DMS53 treated with DMSO at 0.1 percent for 48 hours (cell line): Measurements from ENCODE around the gene GPRC5D.

Experiments
- DNase-seq: peaks from one replicate; lab custom pipeline; 2025; ENCODE audit not compliant: unreplicated experiment; lab: John Stamatoyannopoulos, UW

The GPRC5D gene

DNA sequence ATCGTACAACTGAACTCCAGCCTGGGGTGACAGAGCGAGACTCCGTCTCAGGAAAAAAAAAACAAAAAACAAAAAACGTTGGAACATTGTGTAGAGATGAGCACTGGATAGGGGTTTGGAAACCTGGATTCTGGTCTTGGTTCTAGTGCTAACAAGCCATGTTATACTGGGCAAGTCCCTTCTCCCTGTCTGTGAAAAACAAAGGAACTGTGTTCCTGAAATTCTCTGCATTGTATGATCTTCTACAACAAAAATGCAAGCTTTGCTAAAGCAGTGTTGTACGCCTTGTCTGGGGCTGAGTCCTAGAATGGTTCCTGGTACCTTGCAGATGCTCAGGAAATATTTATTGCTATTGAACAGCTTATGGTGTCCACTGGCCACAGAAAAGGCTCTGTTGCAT lies 13.4 kb downstream of the GPRC5D start:
- DNase-seq = no peak

DNA sequence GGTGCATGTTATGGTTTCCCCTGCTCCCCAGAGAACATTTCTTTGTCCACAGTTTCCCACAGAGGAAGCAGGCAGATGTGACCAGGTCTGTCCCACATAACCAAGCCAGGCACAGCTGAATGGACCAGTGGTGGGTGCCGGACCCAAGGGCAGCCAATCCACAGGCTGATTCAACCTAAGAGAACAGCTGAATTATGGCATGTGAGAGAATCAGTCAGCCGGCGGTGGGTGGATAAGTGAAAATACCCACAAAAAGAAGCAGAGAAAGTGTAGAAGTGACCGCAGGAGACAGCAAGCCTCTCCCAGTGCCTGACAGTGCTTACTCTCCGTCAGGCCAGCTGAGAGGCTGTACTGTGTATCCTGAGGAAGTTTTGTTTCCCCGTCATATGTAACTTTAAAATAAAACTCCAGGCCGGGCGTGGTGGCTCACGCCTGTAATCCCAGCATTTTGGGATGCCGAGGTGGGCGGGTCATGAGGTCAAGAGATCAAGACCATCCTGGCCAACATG lies 14.9 kb downstream of the GPRC5D start:
- no peak for DNase-seq

DNA sequence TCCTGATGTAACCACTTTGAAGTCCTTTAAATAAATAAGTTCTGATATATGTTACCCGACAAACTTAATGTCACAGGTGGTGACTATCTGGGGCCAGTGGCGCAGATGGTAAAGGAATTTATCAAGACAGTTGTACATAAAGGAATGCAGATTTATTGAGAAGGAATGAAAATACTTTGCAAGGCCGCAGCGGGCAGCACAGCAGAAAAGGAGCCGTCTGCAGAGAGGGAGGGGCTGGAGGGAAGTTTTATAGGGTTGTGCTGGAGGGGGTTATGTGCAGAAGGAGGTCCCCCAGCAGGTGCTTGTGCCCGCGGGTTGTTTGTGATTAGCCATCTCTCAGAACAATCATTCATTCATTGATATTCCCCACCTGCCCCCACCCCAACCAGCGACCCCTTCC lies 17.4 kb downstream of the GPRC5D start:
- no peak for DNase-seq

DNA sequence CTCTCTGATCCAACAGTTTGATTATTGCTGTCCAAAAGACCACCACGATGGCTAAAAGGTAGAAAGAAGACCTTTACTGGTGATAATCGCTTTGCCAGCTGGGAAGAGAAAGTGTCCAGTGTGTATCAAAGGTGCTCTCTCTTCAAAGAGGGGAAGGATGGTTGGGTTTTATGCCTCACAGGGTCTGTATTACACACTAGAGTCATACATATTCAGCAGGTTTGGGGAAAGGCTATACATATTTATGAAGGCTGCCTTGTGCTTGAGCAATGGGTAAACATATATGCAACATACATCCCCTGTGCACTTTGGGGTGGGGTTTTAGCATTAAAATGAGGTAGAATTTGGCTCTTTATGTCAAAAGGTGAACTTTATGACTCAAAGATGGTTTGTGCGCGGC lies 18.2 kb downstream of the GPRC5D start:
- DNase-seq = no peak

DNA sequence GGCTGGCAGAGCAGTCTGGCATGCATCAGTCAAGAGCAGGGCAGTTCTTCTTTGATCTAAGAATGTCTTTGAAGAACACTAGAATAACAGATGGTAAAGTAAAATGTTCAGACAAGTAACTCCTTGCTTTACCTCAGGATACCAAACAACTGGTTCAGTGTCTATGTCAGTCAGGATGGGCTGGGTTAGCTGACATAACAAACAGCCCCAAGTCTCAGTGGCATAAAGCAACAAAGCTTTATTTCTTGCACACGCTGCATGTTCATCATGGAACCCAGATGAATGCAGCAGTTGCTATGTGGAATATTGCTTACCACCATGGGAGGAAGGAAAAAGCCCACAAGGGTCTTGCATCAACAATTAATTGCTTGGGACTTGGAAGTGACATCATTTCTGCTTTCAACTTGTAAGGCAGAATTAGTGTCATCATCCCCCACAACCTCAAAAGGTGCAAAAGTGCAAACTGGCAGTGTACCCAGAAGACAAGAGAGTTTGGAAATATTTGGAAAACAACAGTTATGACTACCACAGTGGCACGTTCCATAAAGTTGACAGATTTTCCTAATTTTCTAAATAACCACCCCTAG lies 21.2 kb downstream of the GPRC5D start:
- no peak for DNase-seq

DNA sequence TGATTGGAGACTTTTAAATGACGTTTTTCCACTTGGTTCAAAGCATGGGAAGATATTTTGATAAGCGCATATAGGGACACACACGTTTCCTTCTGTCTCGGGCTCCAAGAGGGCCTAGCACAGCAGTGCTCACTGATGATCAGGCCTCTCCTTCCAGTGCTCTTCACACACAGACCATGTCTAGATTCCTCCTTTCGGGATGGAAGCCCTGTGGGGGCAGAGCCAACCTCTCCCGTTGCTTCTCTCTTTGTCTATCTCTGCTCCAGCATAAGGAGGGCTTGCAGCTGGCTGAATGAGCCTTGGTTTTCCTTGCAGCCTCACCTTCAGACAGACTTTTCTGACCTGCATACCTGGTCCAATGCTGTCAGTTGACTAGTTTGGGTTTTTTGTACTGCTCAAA lies 22.3 kb downstream of the GPRC5D start:
- DNase-seq = no peak

DNA sequence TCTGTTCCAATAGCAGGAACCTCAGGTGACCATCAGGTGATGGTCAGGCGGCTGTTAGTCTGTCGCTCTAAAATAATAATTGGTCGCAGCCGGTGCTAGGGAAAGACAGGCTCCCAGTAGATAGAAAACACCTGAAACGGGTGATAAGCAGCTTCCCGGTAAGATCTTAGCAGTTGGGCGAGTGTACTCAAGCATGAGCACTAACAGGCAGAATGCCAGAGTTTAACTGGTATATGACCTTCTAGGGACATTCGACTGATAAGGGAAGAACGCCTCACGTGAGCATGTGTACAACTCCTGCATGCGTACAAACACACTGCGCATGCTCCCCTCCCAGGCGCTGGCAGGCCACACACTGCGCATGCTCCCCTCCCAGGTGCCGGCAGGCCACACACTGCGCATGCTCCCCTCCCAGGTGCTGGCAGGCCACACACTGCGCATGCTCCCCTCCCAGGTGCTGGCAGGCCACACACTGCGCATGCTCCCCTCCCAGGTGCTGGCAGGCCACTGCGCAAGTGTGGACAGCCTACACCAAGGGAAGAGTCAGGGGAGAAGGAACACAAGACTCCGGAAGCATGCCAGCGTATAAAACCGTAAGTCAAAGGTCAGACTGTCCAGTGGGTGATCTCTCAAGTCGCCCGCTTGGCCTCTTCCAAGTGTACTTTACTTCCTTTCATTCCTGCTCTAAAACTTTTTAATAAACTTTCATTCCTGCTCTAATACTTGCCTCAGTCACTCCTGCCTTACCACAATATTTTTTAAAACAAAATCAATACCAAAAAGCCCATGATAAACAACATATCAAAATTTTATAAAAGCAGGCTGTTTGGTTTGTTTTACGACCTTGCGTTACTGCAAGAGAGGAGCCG lies 24.5 kb downstream of the GPRC5D start:
- peak; percentile 98 for DNase-seq

DNA sequence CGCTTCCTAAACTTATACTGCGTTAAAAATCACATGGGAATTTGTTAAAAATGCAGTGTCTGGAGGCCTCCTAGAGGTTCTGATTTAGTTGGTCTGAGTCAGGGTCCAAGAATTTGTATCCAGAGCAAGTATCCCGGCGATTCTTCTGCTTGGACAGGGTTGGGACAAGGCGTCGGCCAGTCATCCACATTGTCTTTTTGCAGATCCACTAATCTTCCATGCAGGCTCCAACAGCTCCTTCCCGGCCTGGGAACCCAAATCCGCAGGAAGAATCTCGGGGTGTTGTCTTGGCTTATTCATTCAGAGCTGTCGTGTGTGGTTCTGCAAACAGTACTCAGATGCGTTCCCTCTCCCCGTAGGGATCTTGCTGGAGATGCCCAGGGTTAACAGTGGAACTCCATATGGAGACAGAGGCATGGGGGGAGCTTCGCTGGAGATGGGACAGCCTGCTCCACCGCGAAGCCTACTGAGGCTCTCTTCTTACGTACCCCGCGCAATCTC lies 25.3 kb downstream of the GPRC5D start:
- DNase-seq = no peak

DNA sequence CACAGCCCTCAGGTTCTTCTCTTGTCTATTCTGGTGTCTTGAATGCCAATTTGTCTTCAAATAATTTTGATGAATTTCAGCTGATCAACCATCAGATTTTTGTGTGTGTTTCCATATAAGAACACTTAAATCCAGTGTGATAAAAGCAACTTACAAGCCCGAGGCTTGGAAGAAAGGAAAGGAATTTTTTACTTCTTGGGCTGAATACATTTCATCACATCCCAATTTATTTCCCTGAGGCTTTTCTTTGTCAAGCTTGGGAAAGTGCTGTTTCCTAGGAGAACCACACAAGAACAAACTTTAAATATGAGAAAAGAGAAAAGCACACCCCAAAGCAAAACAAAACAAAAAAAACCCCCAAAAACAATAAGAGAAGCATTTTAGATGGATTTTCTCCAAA lies 26.6 kb downstream of the GPRC5D start:
- no peak for DNase-seq

DNA sequence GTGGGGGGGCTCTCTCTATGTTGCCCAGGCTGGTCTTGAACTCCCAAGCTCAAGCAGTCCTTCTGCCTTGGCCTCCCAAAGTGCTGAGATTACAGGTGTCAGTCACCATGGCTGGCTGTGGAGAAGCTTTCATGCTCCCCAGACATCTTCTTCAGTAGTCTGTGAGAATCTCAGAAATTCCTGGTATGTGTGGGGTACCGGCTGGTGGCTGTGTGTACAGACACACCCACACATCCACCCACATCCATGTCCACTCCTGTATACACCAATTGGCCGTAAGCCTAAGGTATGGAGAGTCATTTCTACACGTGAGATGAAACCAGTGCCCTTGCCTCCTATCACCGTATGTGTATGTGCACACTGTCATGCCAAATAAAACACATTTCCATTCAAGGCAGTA lies 27.8 kb downstream of the GPRC5D start:
- DNase-seq = no peak

DNA sequence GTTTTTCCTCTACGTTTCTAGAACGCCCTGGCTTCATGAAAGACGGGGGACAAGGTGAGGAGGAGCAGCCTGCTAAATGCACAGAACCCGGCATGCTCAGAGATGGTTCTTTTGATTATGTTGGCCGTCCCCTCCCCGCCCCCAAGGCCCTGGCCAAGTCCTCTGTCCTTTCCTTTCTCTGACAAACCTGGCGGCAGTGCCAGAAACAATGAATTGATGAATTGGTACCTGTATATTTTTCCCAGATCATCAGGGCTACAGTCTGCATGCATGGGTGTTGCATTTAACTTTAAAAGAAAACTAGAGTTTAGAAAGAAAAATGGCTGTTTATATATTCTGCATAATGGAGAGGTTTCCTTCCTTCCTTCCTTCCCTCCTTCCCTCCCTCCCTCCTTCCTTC lies 29.0 kb downstream of the GPRC5D start:
- DNase-seq = no peak

DNA sequence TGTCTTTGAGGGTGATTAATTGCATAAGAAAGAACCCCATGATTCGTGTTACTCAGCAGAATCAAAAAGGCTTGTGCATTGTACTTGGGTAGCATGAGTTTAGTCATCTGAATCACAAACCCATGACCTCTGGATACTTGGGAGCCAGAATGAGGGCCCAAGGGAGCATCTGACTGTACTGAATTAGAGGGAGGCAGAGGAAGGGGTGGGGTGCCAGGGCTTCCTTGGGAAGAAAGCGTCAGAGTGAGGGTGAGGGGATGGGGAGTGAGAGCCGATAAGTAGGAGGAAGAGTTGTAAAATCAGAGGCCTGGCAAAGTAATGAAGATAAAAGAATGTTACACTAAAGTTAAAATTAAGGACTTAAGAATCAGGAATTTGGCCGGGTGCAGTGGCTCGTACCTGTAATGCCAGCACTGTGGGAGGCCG lies 29.8 kb downstream of the GPRC5D start:
- no peak for DNase-seq

DNA sequence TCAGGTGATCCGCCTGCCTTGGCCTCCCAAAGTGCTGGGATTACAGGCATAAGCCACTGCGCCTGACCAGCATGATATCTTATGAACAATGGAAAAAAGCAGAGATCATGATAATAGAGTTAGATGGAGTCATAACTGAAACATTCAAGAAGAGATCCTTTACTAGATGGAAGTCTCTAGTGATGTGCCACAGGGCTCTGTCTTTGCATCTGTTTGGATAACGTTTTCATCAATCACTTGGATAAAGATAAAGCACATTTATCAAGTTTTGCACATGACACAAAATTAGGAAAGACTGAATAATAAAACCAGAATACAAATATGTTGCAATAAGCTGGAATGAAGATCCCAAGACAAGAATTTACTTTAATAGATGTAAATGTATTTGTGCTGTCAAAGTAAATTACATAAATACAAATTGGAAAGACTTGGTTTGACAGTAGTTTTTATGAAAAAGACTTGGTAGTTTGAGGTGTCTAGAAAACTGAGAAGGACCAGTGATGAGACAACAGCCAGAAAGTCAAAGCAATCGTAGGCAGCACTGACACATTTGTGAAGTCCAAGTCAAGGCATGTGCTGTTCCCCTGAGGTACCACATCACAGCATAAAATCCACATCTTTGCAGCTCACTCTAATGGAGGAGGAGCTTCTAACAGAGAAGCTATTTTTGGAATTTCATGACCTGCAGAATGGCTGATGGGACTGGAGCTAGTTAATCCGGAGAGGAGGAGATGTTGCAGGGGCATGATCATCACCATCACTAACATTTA lies 32.1 kb downstream of the GPRC5D start:
- DNase-seq = no peak

DNA sequence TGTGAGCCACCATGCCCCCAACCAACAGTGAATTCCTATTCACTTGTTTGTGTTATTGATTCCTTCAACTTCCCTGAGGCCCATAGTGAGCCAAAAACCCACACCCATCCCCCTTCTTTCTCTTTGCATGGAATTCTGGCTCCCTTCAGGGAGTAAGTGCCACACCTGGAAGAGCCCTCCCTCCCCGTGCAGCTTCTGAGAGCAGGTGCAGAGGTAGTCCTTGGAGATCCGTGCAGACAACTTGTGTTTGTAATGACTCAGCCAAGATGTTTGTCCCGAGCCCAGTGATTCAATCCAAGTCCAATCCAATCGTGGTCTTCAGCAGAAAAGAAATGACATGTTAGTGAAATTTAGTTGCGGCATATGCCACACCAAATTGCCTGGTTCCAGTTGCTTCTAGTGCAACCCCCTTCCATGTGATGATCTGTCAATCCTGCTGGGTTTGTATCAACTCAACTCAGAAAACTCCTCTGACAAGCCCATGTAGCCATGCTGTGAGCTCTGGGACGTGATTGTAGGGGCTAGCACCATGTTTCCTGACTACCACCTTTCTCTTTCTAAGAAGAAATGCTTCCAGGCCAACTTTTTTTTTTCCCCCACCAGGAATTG lies 33.1 kb downstream of the GPRC5D start:
- no peak for DNase-seq

DNA sequence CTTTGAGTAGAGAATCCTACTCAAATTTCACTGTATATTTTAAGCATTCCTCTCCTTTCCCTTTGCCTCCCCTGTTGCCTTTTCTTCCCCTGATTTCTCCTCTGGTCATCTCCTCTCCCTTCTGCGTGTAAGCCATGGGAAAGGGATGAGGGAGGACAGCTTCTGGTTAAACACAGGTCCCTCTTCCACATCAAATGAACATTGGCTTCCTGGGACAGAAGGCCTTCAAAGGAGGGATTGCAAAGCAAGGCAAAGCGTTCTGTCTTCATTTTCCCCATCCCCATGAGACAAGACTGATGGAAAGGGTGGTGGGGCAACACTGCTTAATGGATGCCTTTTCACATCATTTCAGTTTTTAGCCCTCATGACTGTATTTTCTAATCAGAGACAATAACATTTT lies 34.5 kb downstream of the GPRC5D start:
- no peak for DNase-seq

DNA sequence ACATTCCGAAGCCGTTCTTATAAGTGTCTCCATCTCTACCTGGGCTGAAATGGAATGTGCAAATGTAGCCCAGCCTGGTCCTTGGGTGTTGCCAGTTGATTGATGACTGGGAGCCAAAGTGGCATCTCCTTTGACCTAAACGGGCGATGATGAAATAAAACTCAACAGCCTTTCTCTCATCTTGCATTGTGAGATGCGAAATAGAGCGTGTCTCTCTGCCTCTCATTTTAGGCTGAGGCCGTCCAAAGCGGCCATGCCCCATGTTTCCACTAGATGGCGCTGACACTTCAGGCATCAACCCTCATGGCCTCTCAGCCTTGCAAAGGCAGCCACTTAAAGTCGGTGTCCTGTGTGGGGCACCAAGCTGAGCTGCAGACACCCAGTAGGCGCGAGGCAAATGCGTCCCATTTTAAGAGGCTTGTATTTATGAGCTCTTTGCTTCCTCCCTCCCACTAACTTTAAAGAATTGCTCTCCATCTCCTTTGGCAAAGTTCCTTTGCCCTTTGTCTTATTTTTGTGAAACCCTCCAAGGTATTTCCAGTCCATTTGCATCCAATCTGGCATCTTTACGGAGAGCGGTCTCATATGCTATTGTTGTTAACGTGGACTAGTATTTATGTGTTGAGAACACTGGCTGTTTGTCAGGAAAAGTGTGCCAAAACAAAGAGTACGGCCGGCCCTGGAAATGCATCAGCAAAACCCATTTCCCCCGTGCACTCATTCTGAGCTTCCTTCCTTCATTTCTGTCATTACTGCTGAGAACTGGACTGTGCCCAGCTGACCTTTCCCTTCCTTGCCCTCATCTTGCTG lies 35.6 kb downstream of the GPRC5D start:
- peak; percentile 93 for DNase-seq

DNA sequence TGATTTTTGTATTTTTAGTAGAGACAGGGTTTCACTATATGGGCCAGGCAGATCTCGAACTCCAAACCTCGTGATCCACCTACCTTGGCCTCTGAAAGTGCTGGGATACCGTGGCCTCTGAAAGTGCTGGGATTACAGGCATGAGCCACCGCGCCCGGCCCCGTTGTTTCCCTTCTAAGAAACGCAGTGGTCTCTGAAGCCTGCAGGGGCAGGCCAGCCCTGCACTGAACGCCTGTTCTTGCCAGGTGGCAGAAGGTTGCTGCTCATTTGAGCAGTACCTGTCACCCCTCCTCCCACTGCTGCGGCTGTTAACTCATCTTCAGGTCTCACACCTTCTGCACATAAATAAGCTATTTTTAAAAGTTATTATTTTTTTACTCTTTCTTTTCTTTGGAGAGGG lies 36.3 kb downstream of the GPRC5D start:
- DNase-seq = no peak

DNA sequence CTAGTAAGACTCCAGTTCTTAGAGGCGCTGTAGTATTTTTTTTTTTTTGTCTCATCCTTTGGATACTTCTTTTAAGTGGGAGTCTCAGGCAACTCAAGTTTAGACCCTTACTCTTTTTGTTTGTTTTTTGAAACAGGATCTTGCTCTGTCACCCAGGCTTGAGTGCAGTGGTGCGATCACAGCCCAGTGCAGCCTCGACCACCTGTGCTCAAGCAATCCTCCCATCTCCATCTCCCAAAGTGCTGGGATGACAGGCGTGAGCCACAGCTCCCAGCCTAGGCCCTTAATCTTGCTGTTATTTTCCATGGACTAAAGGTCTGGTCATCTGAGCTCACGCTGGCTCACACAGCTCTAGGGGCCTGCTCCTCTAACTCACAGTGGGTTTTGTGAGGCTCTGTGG lies 39.3 kb downstream of the GPRC5D start:
- no peak for DNase-seq

DNA sequence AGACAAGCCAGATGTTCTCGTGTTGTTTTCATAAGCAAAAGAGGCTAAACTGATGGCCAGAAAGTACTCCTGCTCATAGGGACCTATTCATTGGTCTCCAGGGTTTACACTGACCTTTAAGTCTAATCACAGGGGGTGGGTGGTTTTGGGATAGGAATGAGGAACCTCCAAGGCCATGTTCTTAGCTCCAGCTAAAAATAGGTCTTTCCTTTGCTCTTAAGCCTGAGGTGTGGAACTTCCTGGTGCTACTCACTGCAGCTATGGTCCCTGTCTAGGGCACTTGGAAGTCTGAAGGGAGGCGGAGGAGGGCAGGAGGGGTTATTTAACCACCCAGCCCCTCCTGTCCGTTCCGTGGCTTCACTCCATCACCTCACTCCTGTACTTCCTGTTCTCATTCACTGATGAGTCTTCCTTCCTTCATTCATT lies 42.0 kb downstream of the GPRC5D start:
- no peak for DNase-seq

DNA sequence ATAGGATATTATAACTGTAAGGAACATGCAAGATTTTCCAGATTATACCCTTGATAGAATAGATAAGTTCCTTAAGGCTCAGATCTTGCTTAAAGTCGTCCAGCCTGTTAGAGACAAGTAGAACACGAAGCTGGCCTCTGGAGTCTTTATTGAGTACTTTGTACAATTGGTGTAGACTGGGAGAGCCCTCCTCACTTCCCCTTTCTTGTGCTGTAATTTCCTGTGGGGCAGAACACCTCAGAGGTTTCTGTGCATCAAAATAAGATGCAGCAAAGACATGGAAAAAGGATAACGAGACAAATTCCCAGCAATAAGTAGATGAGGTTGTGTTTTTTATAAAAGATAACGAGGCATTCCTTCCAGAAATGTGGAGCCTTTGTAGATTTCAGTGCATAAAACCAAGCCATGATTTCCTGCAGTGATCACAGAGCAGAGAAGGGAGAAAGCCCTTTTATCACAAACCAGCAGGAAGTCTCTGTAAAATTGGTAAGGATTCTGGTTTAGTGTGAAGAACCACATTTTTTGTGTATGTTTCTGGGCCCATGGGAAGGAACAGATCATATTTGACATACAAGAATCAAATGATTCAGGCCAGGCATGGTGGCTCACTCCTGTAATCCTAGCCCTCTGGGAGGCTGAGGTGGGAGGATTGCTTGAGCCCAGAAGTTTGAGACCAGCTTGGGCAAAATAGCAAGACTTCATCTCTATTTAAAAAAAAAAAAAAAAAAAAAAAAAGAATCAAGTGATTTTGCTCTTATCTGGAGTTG lies 42.6 kb downstream of the GPRC5D start:
- no peak for DNase-seq
